GM12878 (cell line): ENCODE results near the gene POLR2L. TPM values are rescaled to one million over a fixed set of nuclear protein-coding genes. Genes with fewer than 3 reads are reported as not detected.

Experiments used
- ATAC-seq: fragments of 200-7000 bp; cut with Tn5 transposase; 3 replicates; pipeline ENCODE4 v1.9.1; 2020; ENCODE audit warnings: mild to moderate bottlenecking, moderate library complexity
- BruUV-seq: library from RNA; stranded (reverse); fragments of 400-500 nt; replicated peaks from 2 replicates; lab custom pipeline; 2021; lab: Mats Ljungman, UMichigan
- CTCF ChIA-PET: fragments of 300-600 bp; sonication (Branson Sonifier 250); formaldehyde crosslinking; extraction: SDS; loops from one replicate; lab custom pipeline; 2021; ENCODE audit warnings: inconsistent platforms; lab: Yijun Ruan, JAX
- POLR2A ChIA-PET: fragments of 350-600 bp; formaldehyde crosslinking; extraction: SDS; loops from one replicate; lab custom pipeline; 2021; ENCODE audit warnings: inconsistent platforms; lab: Charles Lee
- RAD21 ChIA-PET: fragments of 300-600 bp; sonication (Branson Sonifier 250); formaldehyde crosslinking; loops from one replicate; lab custom pipeline; 2023; ENCODE audit warnings: antibody characterized with exemption; ENCODE audit not compliant: unreplicated experiment; lab: Charles Lee
- SMC1A ChIA-PET: fragments of 300-600 bp; sonication (Branson Sonifier 250); formaldehyde crosslinking; loops from one replicate; lab custom pipeline; 2023; ENCODE audit not compliant: unreplicated experiment, uncharacterized antibody; lab: Charles Lee
- DNase-seq: peaks from one replicate; pipeline ENCODE4 v3.0.0-alpha.2; 2011; ENCODE audit warnings: low read depth, low spot score
- FAIRE-seq: peaks from 3 replicates; lab custom pipeline; 2011; peaks lifted over from hg19 to GRCh38; lab: Jason Lieb, UNC
- H2AFZ ChIP-seq: 2 replicates; pipeline ENCODE4 v1.6.0; 2011; ENCODE audit warnings: low read depth, low read length, control low read depth; ENCODE audit not compliant: control insufficient read depth
- H3K27ac ChIP-seq: 2 replicates; pipeline ENCODE4 v1.5.1; 2011; ENCODE audit warnings: control low read depth; ENCODE audit not compliant: control insufficient read depth, insufficient read depth
- H3K27me3 ChIP-seq, 2 experiments: replicated peaks in 1 of 2; 2 replicates each; pipeline versions ENCODE4 v1.6.0 to v1.6.1; 2011; ENCODE audit warnings: low read length in 1 of 2; ENCODE audit not compliant: control insufficient read depth in 2 of 2, insufficient read depth in 2 of 2
- H3K36me3 ChIP-seq, 2 experiments: 2 replicates each; pipeline ENCODE4 v1.5.1; 2011; ENCODE audit warnings: low read length in 1 of 2; ENCODE audit not compliant: control insufficient read depth in 2 of 2, insufficient read depth in 2 of 2
- H3K4me1 ChIP-seq: 2 replicates; pipeline ENCODE4 v1.6.1; 2011; ENCODE audit warnings: mild to moderate bottlenecking, low read length, moderate library complexity, mixed read lengths; ENCODE audit not compliant: control insufficient read depth, insufficient read depth
- H3K4me2 ChIP-seq: 2 replicates; pipeline ENCODE4 v1.6.0; 2011; ENCODE audit warnings: control low read depth; ENCODE audit not compliant: control insufficient read depth, insufficient read depth
- H3K4me3 ChIP-seq: fragments of 200-600 bp; sonication (generic); 2 replicates; pipeline ENCODE4 v1.5.1; 2016
- H3K79me2 ChIP-seq: 2 replicates; pipeline ENCODE4 v1.6.0; 2011; ENCODE audit warnings: low read length; ENCODE audit not compliant: control insufficient read depth, insufficient read depth
- H3K9ac ChIP-seq: 2 replicates; pipeline ENCODE4 v1.8.0; 2011; ENCODE audit warnings: low read length, control low read depth, mixed read lengths; ENCODE audit not compliant: control insufficient read depth, insufficient read depth
- H3K9me3 ChIP-seq: replicated peaks from 3 replicates; pipeline ENCODE4 v1.5.1; 2011; ENCODE audit warnings: mild to moderate bottlenecking, low read length; ENCODE audit not compliant: control insufficient read depth, insufficient read depth
- H4K20me1 ChIP-seq: 2 replicates; pipeline ENCODE4 v1.6.0; 2011; ENCODE audit not compliant: control insufficient read depth, insufficient read depth
- BACH1 ChIP-seq: fragments of 450-650 bp; IDR thresholded peaks from 2 replicates; pipeline ENCODE4 v1.6.1; 2017; ENCODE audit warnings: mild to moderate bottlenecking, borderline replicate concordance
- CHD2 ChIP-seq: IDR thresholded peaks from 2 replicates; pipeline ENCODE4 v1.6.1; 2011; ENCODE audit warnings: low read depth, low read length, improper control_type of control experiment, borderline replicate concordance
- ESRRA ChIP-seq: IDR thresholded peaks from 2 replicates; pipeline ENCODE4 v1.6.1; 2012; ENCODE audit warnings: mild to moderate bottlenecking, low read length, improper control_type of control experiment
- HDGF ChIP-seq: fragments of 450-650 bp; IDR thresholded peaks from 2 replicates; pipeline ENCODE4 v1.6.1; 2016; ENCODE audit warnings: antibody characterized with exemption
- PBX3 ChIP-seq: IDR thresholded peaks from 2 replicates; pipeline ENCODE4 v1.6.1; 2011; ENCODE audit warnings: mild to moderate bottlenecking, low read depth, low read length, moderate library complexity; ENCODE audit not compliant: insufficient replicate concordance
- POLR2A ChIP-seq: IDR thresholded peaks from 2 replicates; pipeline ENCODE4 v1.6.1; 2011; ENCODE audit warnings: low read depth, mild to moderate bottlenecking, low read length
- SMARCA5 ChIP-seq: fragments of 450-650 bp; IDR thresholded peaks from 2 replicates; pipeline ENCODE4 v1.6.1; 2017; ENCODE audit warnings: mild to moderate bottlenecking
- SPI1 ChIP-seq: IDR thresholded peaks from 2 replicates; pipeline ENCODE4 v1.6.1; 2011; ENCODE audit warnings: low read depth, mild to moderate bottlenecking, low read length, moderate library complexity, borderline replicate concordance; ENCODE audit not compliant: insufficient read depth
- TCF12 ChIP-seq: IDR thresholded peaks from 2 replicates; pipeline ENCODE4 v1.6.1; 2011; ENCODE audit warnings: low read depth, mild to moderate bottlenecking, low read length
- ZNF217 ChIP-seq: fragments of 450-650 bp; IDR thresholded peaks from 2 replicates; pipeline ENCODE4 v1.6.1; 2017; ENCODE audit warnings: antibody characterized with exemption, mild to moderate bottlenecking
- ZZZ3 ChIP-seq: IDR thresholded peaks from 2 replicates; pipeline ENCODE4 v1.6.1; 2011; ENCODE audit warnings: low read depth; ENCODE audit not compliant: control insufficient read depth, insufficient read length
- WGBS: methylation state at CpG from one replicate; pipeline ENCODE4 v1.1.6; 2016; ENCODE audit warnings: low lambda C conversion rate; ENCODE audit not compliant: insufficient replicate concordance, insufficient coverage; ENCODE audit errors: missing lambda C conversion rate; 5-methylcytosine and 5-hydroxymethylcytosine counted together
- in situ Hi-C: fragments of 300-500 bp; cut with MboI; formaldehyde crosslinking; loops from 9 replicates; pipeline ENCODE4 v1.14.3; 2018; ENCODE audit warnings: mixed read lengths
- intact Hi-C: fragments of 100-400 bp; cut with micrococcal nuclease; formaldehyde crosslinking; loops from one replicate; pipeline ENCODE4 v1.14.2; 2022; ENCODE audit not compliant: unreplicated experiment
- polyA plus RNA-seq, 11 experiments: library from polyadenylated mRNA; depleted of rRNA in 4 of 11; unstranded in 6 of 11; stranded (reverse) in 5 of 11; fragments of >200 nt; fragmentation: Nextera tagmentation in 4 of 11; fragmentation: Illumina TruSeq in 1 of 11; extraction: Ambion mirVana in 4 of 11; extraction: Trizol in 1 of 11; gene quantifications; 1 replicate in 1 of 11; 2 replicates in 10 of 11; pipeline versions ENCODE4 v1.2.1 to v1.2.3, GENCODE V29; 2011 to 2016; ENCODE audit warnings: inconsistent platforms in 2 of 11, missing spikeins in 2 of 11, low read depth in 1 of 11
- total RNA-seq, 4 experiments: library from RNA; depleted of rRNA in 3 of 4; stranded (reverse); fragments of >200 nt in 3 of 4; fragmentation: Illumina TruSeq in 1 of 4; extraction: Trizol in 1 of 4; gene quantifications; 2 replicates each; pipeline versions ENCODE4 v1.2.1 to v1.2.3, GENCODE V29; 2013 to 2021

Gene POLR2L
- total and polyA plus RNA-seq, 10 of the 15 experiments (the other 5 are each of a cell fraction or from before 2014, with no cell fraction given), result 23.1 to 497 (median 125) TPM

GRCh38 chr11:816433-816779, 25.9 kb downstream of the POLR2L start:
- H2AFZ ChIP-seq, result no peak overlapping the region
- no TSS peak for BruUV-seq
- TF ChIP-seq BACH1, result no peak
- no peak for TF ChIP-seq ZZZ3
- TF ChIP-seq HDGF, result no peak
- TF ChIP-seq ESRRA, result no peak
- TF ChIP-seq TCF12, result no peak

DNA sequence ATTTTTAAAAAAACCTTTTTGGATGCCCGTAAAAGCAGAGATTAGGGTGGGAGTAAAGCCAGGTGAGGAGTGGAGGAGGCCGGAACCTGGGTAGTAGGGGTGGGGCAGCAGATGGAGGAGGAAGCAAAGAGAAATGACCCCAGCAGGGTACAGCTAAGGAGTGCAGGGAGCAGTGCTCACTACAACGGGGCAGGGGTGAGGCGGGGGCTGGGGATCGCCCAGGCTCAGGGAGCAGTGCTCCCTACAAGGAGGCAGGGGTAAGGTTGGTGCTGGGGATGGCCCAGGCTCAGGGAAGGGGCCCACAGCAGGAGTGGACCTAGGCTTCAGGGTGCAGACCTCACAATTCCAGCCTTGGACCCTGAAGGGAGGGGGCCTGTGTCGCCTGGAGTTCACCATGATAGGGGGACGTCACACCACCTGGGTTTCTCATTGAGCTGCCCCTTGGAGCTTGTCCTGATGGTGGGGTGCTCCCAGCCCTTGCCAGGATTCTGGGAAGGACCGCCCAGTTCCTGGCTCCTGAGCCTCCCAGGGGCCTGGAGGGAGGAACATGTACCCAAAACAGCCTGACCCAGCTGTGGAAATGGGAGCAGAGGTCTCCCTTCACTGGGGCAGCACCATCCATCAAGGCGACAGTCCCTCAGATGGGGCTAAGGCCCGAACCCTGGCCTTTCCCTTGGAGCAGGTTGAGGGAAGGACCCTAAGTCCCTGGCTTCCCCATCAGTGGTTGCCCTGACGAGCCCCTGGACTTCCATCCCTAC, 26.5 kb downstream of the POLR2L start:
- peaks cover 19% of the 10 kb centered on the region for H3K79me2 ChIP-seq
- no peaks in the 10 kb centered on the region for H3K27me3 ChIP-seq
- H2AFZ ChIP-seq, result no peak overlapping the region
- ATAC-seq (no peak), DNase-seq (no peak), FAIRE-seq (no peak)
- intact Hi-C loops, result no loop called here
- H4K20me1 ChIP-seq, result peaks cover 8% of the 10 kb centered on the region
- no peak overlapping the region for H3K27ac ChIP-seq
- ChIA-PET POLR2A (no interaction called here), RAD21 (no interaction called here), CTCF (no interaction called here), SMC1A (no interaction called here)
- no peak for TF ChIP-seq PBX3
- no peak for TF ChIP-seq CHD2
- TF ChIP-seq ZNF217, result no peak
- TF ChIP-seq POLR2A, result peak; percentile 49; the same call in 1 of the 2 replicates
- no peak for TF ChIP-seq SMARCA5
- TF ChIP-seq SPI1, result no peak
- no peak for TF ChIP-seq TCF12
- H3K4me3 ChIP-seq, result no peak overlapping the region
- H3K9me3 ChIP-seq, result no peaks in the 10 kb centered on the region
- no TSS peak for BruUV-seq
- H3K4me1 ChIP-seq, result peaks cover 7% of the 10 kb centered on the region
- H3K36me3 ChIP-seq, result peaks cover 8 to 28% of the 10 kb centered on the region in 2 experiments; a peak in 3 of 4 replicates
- no peak overlapping the region for H3K4me2 ChIP-seq
- H3K9ac ChIP-seq, result no peak overlapping the region
- 80% methylated on average over 9 of the region's 11 CpGs for WGBS
- in situ Hi-C loops, result loop anchor here (25.0 kb wide), 1 partner anchor 1571 kb away; the partner anchor contains the start of gene CD81

More at GRCh38 chr11:816433-816779, 25.9 kb downstream of the POLR2L start:
- ChIA-PET SMC1A (no interaction called here), POLR2A (interaction anchor here (1.0 kb wide), 1 partner anchor 93 kb away, joined by 7 read pairs; no protein-coding TSS in a partner anchor), RAD21 (no interaction called here), CTCF (no interaction called here)
- WGBS, result 89% methylated on average over 11 of the region's 11 CpGs
- peaks cover 5% of the 10 kb centered on the region for H4K20me1 ChIP-seq
- H3K79me2 ChIP-seq, result peaks cover 13% of the 10 kb centered on the region
- in situ Hi-C loops (loop anchor here (25.0 kb wide), 1 partner anchor 1571 kb away; the partner anchor contains the start of gene CD81), intact Hi-C loops (no loop called here)
- DNase-seq, result no peak
- H3K4me1 ChIP-seq, result peaks cover 4% of the 10 kb centered on the region
- FAIRE-seq, result no peak
- ATAC-seq, result no peak
- H3K27me3 ChIP-seq, result no peaks in the 10 kb centered on the region
- H3K9ac ChIP-seq, result no peak overlapping the region
- no peak overlapping the region for H3K4me3 ChIP-seq
- H3K4me2 ChIP-seq, result no peak overlapping the region
- H3K9me3 ChIP-seq, result no peaks in the 10 kb centered on the region
- H3K27ac ChIP-seq, result no peak overlapping the region
- peaks cover 8 to 27% of the 10 kb centered on the region in 2 experiments; a peak in 3 of 4 replicates for H3K36me3 ChIP-seq
